Hematopoietic multipotent progenitor cell treated with erythropoietin and hydrocortisone succinate and interleukin-3 and kit ligand, for 17 days (in vitro differentiated cells): Measurements from ENCODE around the gene NHSL1.

ENCODE experiments used
- DNase-seq: peaks from one replicate; pipeline ENCODE4 v3.0.0-alpha.2; 2015; ENCODE audit warnings: low spot score

NHSL1 gene

GRCh38 chr6:138522611-138523010 is 23.3 kb upstream of the NHSL1 start:
- DNase-seq, result no peak

GRCh38 chr6:138521790-138522189 is 22.5 kb upstream of the NHSL1 start:
- no peak for DNase-seq

GRCh38 chr6:138520463-138520862 is 21.2 kb upstream of the NHSL1 start:
- DNase-seq, result no peak

- DNase-seq, result no peak
Observed at GRCh38 chr6:138518054-138518453, 18.8 kb upstream of the NHSL1 start.

- DNase-seq, result peak; percentile 9
Observed at GRCh38 chr6:138517635-138518034, 18.3 kb upstream of the NHSL1 start.

- DNase-seq, result no peak
Observed at GRCh38 chr6:138515657-138516248, 16.5 kb upstream of the NHSL1 start.

- DNase-seq, result no peak
Observed at GRCh38 chr6:138514860-138515540, 15.7 kb upstream of the NHSL1 start.

- no peak for DNase-seq
Observed at GRCh38 chr6:138512609-138513008, 13.3 kb upstream of the NHSL1 start.

GRCh38 chr6:138510093-138510492 is 10.8 kb upstream of the NHSL1 start:
- no peak for DNase-seq

- no peak for DNase-seq
Observed at GRCh38 chr6:138509371-138509770, 10.1 kb upstream of the NHSL1 start.

GRCh38 chr6:138508676-138508988 is 9.3 kb upstream of the NHSL1 start:
- DNase-seq, result no peak

- DNase-seq, result no peak
Observed at GRCh38 chr6:138507977-138508675, 8.8 kb upstream of the NHSL1 start.

- no peak for DNase-seq
Observed at GRCh38 chr6:138504764-138505689, 5.7 kb upstream of the NHSL1 start.

GRCh38 chr6:138503881-138504680 is 4.8 kb upstream of the NHSL1 start:
- DNase-seq, result no peak

- DNase-seq, result no peak
Observed at GRCh38 chr6:138502546-138502945, 3.3 kb upstream of the NHSL1 start.

- DNase-seq, result no peak
Observed at GRCh38 chr6:138500867-138501446, 1.7 kb upstream of the NHSL1 start.

GRCh38 chr6:138500045-138500665 is 861 bp upstream of the NHSL1 start:
- no peak for DNase-seq

- DNase-seq, result no peak
Observed at GRCh38 chr6:138498629-138499302, 528 bp downstream of the NHSL1 start.

- DNase-seq, result no peak
Observed at GRCh38 chr6:138497286-138497685, 2.0 kb downstream of the NHSL1 start.

- no peak for DNase-seq
Observed at GRCh38 chr6:138494312-138494711, 5.0 kb downstream of the NHSL1 start.
